H1 (cell line): ENCODE results near the gene GLI1. TPM values are rescaled to one million over a fixed set of nuclear protein-coding genes. Genes with fewer than 3 reads are reported as not detected.

Experiments used
- CTCF ChIA-PET: fragments of 300-600 bp; sonication (Branson Sonifier 250); formaldehyde crosslinking; loops from one replicate; lab custom pipeline; 2021; ENCODE audit not compliant: partially characterized antibody; lab: Charles Lee
- POLR2A ChIA-PET: fragments of 300-600 bp; sonication (Branson Sonifier 250); formaldehyde crosslinking; loops from one replicate; lab custom pipeline; 2021; ENCODE audit warnings: inconsistent platforms; ENCODE audit not compliant: partially characterized antibody; lab: Charles Lee
- DNase-seq, 2 experiments: peaks; one replicate each; pipeline versions ENCODE4 v3.0.0 to v3.0.0-alpha.2; 2010 to 2022; ENCODE audit warnings: low spot score in 2 of 2, low read depth in 1 of 2, mixed read lengths in 1 of 2
- FAIRE-seq: peaks from 2 replicates; lab custom pipeline; 2011; peaks lifted over from hg19 to GRCh38; lab: Jason Lieb, UNC
- H2AFZ ChIP-seq: 2 replicates; pipeline ENCODE4 v1.8.1; 2012; ENCODE audit warnings: low read length, inconsistent platforms
- H2AK5ac ChIP-seq: 2 replicates; pipeline ENCODE4 v1.6.1; 2013; ENCODE audit warnings: low read depth, low read length
- H2BK120ac ChIP-seq: replicated peaks from 2 replicates; pipeline ENCODE3; 2013; ENCODE audit warnings: low read depth, low read length, inconsistent platforms
- H2BK12ac ChIP-seq: 2 replicates; pipeline ENCODE4 v1.6.1; 2013; ENCODE audit warnings: low read depth, low read length
- H2BK15ac ChIP-seq: 2 replicates; pipeline ENCODE4 v1.6.1; 2013; ENCODE audit warnings: low read length
- H2BK20ac ChIP-seq: 2 replicates; pipeline ENCODE4 v1.6.1; 2013; ENCODE audit warnings: low read length
- H2BK5ac ChIP-seq: 2 replicates; pipeline ENCODE4 v1.6.1; 2013; ENCODE audit warnings: low read depth, low read length
- H3K14ac ChIP-seq: 2 replicates; pipeline ENCODE4 v1.6.1; 2013; ENCODE audit warnings: inconsistent platforms; ENCODE audit not compliant: insufficient read length
- H3K18ac ChIP-seq: 2 replicates; pipeline ENCODE4 v1.6.1; 2013; ENCODE audit warnings: low read length; ENCODE audit errors: extremely low read depth
- H3K23ac ChIP-seq: 2 replicates; pipeline ENCODE4 v1.6.1; 2013; ENCODE audit warnings: inconsistent platforms; ENCODE audit not compliant: insufficient read length
- H3K23me2 ChIP-seq: 2 replicates; pipeline ENCODE4 v1.6.1; 2013; ENCODE audit warnings: low read depth, low read length
- H3K27ac ChIP-seq: 2 replicates; pipeline ENCODE4 v1.6.1; 2011; ENCODE audit warnings: low read depth, low read length, inconsistent platforms
- H3K27me3 ChIP-seq, 4 experiments: replicated peaks in 1 of 4; 1 replicate in 1 of 4; 2 replicates in 3 of 4; pipeline versions ENCODE4 v1.6.1 to v1.8.1; 2011 to 2013; ENCODE audit warnings: low read length in 3 of 4, mild to moderate bottlenecking in 3 of 4, inconsistent platforms in 2 of 4, mixed read lengths in 2 of 4, moderate library complexity in 1 of 4; ENCODE audit not compliant: control insufficient read depth in 3 of 4, insufficient read depth in 3 of 4; ENCODE audit errors: extremely low read depth in 1 of 4
- H3K36me3 ChIP-seq, 4 experiments: 2 replicates each; pipeline versions ENCODE4 v1.6.1 to v1.8.1; 2011 to 2013; ENCODE audit warnings: mild to moderate bottlenecking in 4 of 4, low read length in 3 of 4, moderate library complexity in 2 of 4, control low read depth in 1 of 4, inconsistent platforms in 1 of 4; ENCODE audit not compliant: insufficient read depth in 4 of 4, control insufficient read depth in 2 of 4
- H3K4ac ChIP-seq: replicated peaks from 2 replicates; pipeline ENCODE3; 2013; ENCODE audit warnings: low read length, low read depth, mixed read lengths, inconsistent platforms; ENCODE audit not compliant: insufficient read length
- H3K4me1 ChIP-seq, 4 experiments: replicated peaks in 1 of 4; 1 replicate in 1 of 4; 2 replicates in 3 of 4; pipeline versions ENCODE4 v1.6.1 to v1.8.1; 2011 to 2013; ENCODE audit warnings: low read length in 3 of 4, inconsistent platforms in 2 of 4, mixed read lengths in 1 of 4; ENCODE audit not compliant: insufficient read depth in 4 of 4, control insufficient read depth in 3 of 4
- H3K4me2 ChIP-seq, 2 experiments: 2 replicates each; pipeline versions ENCODE4 v1.6.1 to v1.8.1; 2011 to 2013; ENCODE audit warnings: low read depth in 2 of 2, low read length in 2 of 2, control low read depth in 1 of 2, inconsistent platforms in 1 of 2, mild to moderate bottlenecking in 1 of 2; ENCODE audit not compliant: insufficient read depth in 1 of 2
- H3K4me3 ChIP-seq, 4 experiments: fragments of 200-600, 300-600 bp in 1 of 4; sonication (generic), shearing (Covaris generic), sonication (Bioruptor Twin) in 1 of 4; 2 replicates each; pipeline versions ENCODE4 v1.5.1 to v1.8.1; 2011 to 2016; ENCODE audit warnings: low read length in 4 of 4, low read depth in 3 of 4, control low read depth in 2 of 4, inconsistent platforms in 2 of 4, mild to moderate bottlenecking in 2 of 4, mixed read lengths in 1 of 4, moderate library complexity in 1 of 4; ENCODE audit not compliant: insufficient read depth in 2 of 4; ENCODE audit errors: extremely low read depth in 1 of 4
- H3K56ac ChIP-seq: replicated peaks from 2 replicates; pipeline ENCODE3; 2013; ENCODE audit warnings: low read depth, mild to moderate bottlenecking, mixed read lengths, low read length, inconsistent platforms; ENCODE audit not compliant: insufficient read length
- H3K79me1 ChIP-seq: 2 replicates; pipeline ENCODE4 v1.6.1; 2013; ENCODE audit warnings: low read depth, low read length, control low read depth
- H3K79me2 ChIP-seq, 2 experiments: 2 replicates each; pipeline versions ENCODE4 v1.6.1 to v1.8.1; 2012 to 2013; ENCODE audit warnings: low read length in 2 of 2, mild to moderate bottlenecking in 2 of 2, inconsistent platforms in 1 of 2; ENCODE audit not compliant: insufficient read depth in 2 of 2, control insufficient read depth in 1 of 2
- H3K9ac ChIP-seq, 4 experiments: replicated peaks in 1 of 4; 1 replicate in 1 of 4; 2 replicates in 3 of 4; pipeline versions ENCODE4 v1.6.1 to v1.8.1; 2011 to 2013; ENCODE audit warnings: low read depth in 3 of 4, low read length in 3 of 4, control low read depth in 2 of 4, mild to moderate bottlenecking in 2 of 4, moderate library complexity in 2 of 4, inconsistent platforms in 1 of 4; ENCODE audit errors: extremely low read depth in 1 of 4
- H3K9me3 ChIP-seq, 2 experiments: 2 replicates each; pipeline versions ENCODE4 v1.6.1 to v1.8.1; 2012 to 2013; ENCODE audit warnings: mild to moderate bottlenecking in 2 of 2, moderate library complexity in 2 of 2, control low read depth in 1 of 2, inconsistent platforms in 1 of 2, low read depth in 1 of 2, low read length in 1 of 2, mixed read lengths in 1 of 2; ENCODE audit not compliant: insufficient read depth in 2 of 2
- H4K20me1 ChIP-seq, 2 experiments: replicated peaks in 1 of 2; 2 replicates each; pipeline versions ENCODE3 to v1.8.1; 2011 to 2013; ENCODE audit warnings: inconsistent platforms in 2 of 2, low read length in 2 of 2, mild to moderate bottlenecking in 1 of 2; ENCODE audit not compliant: insufficient read depth in 2 of 2, control insufficient read depth in 1 of 2
- H4K5ac ChIP-seq: 2 replicates; pipeline ENCODE4 v1.6.1; 2013; ENCODE audit warnings: low read length, low read depth, mixed read lengths, inconsistent platforms; ENCODE audit not compliant: insufficient read length
- H4K8ac ChIP-seq: 2 replicates; pipeline ENCODE4 v1.8.0; 2013; ENCODE audit warnings: mild to moderate bottlenecking, moderate library complexity, low read length, inconsistent platforms; ENCODE audit not compliant: insufficient read depth; ENCODE audit errors: extremely low read depth
- H4K91ac ChIP-seq: replicated peaks from 2 replicates; pipeline ENCODE3; 2013; ENCODE audit warnings: low read length, mixed read lengths, inconsistent platforms; ENCODE audit not compliant: insufficient read length
- BACH1 ChIP-seq: IDR thresholded peaks from 2 replicates; pipeline ENCODE4 v1.6.1; 2012; ENCODE audit warnings: low read length, improper control_type of control experiment
- BCL11A ChIP-seq, 2 experiments: IDR thresholded peaks; one replicate each; pipeline ENCODE4 v1.6.1; 2011; ENCODE audit warnings: low read depth in 2 of 2, low read length in 2 of 2, mild to moderate bottlenecking in 2 of 2
- CREB1 ChIP-seq: IDR thresholded peaks from 2 replicates; pipeline ENCODE4 v1.6.1; 2012; ENCODE audit warnings: inconsistent platforms
- EP300 ChIP-seq, 2 experiments: IDR thresholded peaks; 1 replicate in 1 of 2; 2 replicates in 1 of 2; pipeline ENCODE4 v1.6.1; 2011 to 2012; ENCODE audit warnings: low read depth in 2 of 2, low read length in 2 of 2, mild to moderate bottlenecking in 2 of 2, borderline replicate concordance in 1 of 2, inconsistent platforms in 1 of 2, moderate library complexity in 1 of 2
- EZH2 ChIP-seq: fragments of 200-600 bp; sonication (generic); IDR thresholded peaks from 2 replicates; pipeline ENCODE4 v1.7.1; 2012; ENCODE audit warnings: low read depth, mild to moderate bottlenecking, moderate library complexity, low read length, inconsistent platforms; ENCODE audit not compliant: severe bottlenecking
- GABPA ChIP-seq: IDR thresholded peaks from 2 replicates; pipeline ENCODE4 v1.6.1; 2011; ENCODE audit warnings: mild to moderate bottlenecking, low read length, moderate library complexity, borderline replicate concordance; ENCODE audit not compliant: insufficient read depth
- HDAC2 ChIP-seq, 2 experiments: fragments of 300-600 bp in 1 of 2; sonication (generic) in 1 of 2; IDR thresholded peaks; 2 replicates each; pipeline ENCODE4 v1.6.1; 2011 to 2012; ENCODE audit warnings: low read depth in 2 of 2, low read length in 2 of 2, mild to moderate bottlenecking in 2 of 2, moderate library complexity in 2 of 2, borderline replicate concordance in 1 of 2, inconsistent platforms in 1 of 2
- RFX5 ChIP-seq: IDR thresholded peaks from 2 replicates; pipeline ENCODE4 v1.6.1; 2011; ENCODE audit warnings: low read depth, low read length, improper control_type of control experiment, borderline replicate concordance
- SIN3A ChIP-seq, 2 experiments: IDR thresholded peaks in 1 of 2; conservative IDR thresholded peaks in 1 of 2; 2 replicates each; pipeline ENCODE4 v1.6.1; 2011 to 2012; ENCODE audit warnings: low read length in 2 of 2, improper control_type of control experiment in 1 of 2, low read depth in 1 of 2, mild to moderate bottlenecking in 1 of 2
- SIRT6 ChIP-seq: IDR thresholded peaks from one replicate; pipeline ENCODE4 v1.7.1; 2012; ENCODE audit warnings: low read length, inconsistent platforms
- SP1 ChIP-seq: IDR thresholded peaks from 2 replicates; pipeline ENCODE4 v1.6.1; 2011; ENCODE audit warnings: low read depth, low read length
- TBP ChIP-seq: IDR thresholded peaks from 2 replicates; pipeline ENCODE4 v1.6.1; 2011; ENCODE audit warnings: low read depth, low read length, improper control_type of control experiment
- WGBS, 2 experiments: shearing (Covaris generic) in 1 of 2; methylation state at CpG; one replicate each; pipeline versions ENCODE4 v1.1.6 to v1.1.7; 2013 to 2015; ENCODE audit warnings: low lambda C conversion rate in 2 of 2, mixed read lengths in 2 of 2, inconsistent platforms in 1 of 2, low coverage in 1 of 2, missing lambda C conversion rate in 1 of 2; ENCODE audit not compliant: insufficient replicate concordance in 2 of 2, insufficient coverage in 1 of 2, insufficient read length in 1 of 2; ENCODE audit errors: extremely low coverage in 1 of 2, missing lambda C conversion rate in 1 of 2; 5-methylcytosine and 5-hydroxymethylcytosine counted together
- polyA plus RNA-seq, 7 experiments: library from polyadenylated mRNA; depleted of rRNA in 3 of 7; stranded (reverse) in 5 of 7; unstranded in 2 of 7; fragments of >200 nt in 5 of 7; fragments of 200-250 nt in 2 of 7; gene quantifications; 1 replicate in 5 of 7; 2 replicates in 1 of 7; 4 replicates in 1 of 7; pipeline versions ENCODE4 v1.2.1 to v1.2.3, GENCODE V29; 2011 to 2013; ENCODE audit warnings: missing spikeins in 2 of 7, mixed read lengths in 2 of 7
- total RNA-seq: library from RNA; stranded (reverse); fragmentation: NEBNext Ultra II Directional; extraction: Animal tissue kit (Norgen Biotek cat#: 25700); gene quantifications from 2 replicates; pipeline ENCODE4 v1.2.1, GENCODE V29; 2021

The GLI1 gene
- total and polyA plus RNA-seq, 2 of the 8 experiments (the other 6 are each of a cell fraction or from before 2014, with no cell fraction given), result 23.5 to 25.3 TPM

- CTCF ChIA-PET, result interaction anchor here (0.5 to 25.1 kb wide), 8 partner anchors 11 to 451 kb away, joined by 3 to 441 read pairs (median 4); partner anchors contain the start of genes ARHGAP9, GLI1 and INHBE
- Histone ChIP-seq H3K4me1 (no peaks in the 10 kb centered on the region), H2BK120ac (no peak overlapping the region), H3K9ac (no peak overlapping the region), H3K79me1 (no peaks in the 10 kb centered on the region), H2BK5ac (no peak overlapping the region), H3K18ac (no peak overlapping the region), H3K4me3 (no peak overlapping the region), H3K14ac (no peak overlapping the region), H3K56ac (no peak overlapping the region), H3K23ac (no peak overlapping the region), H3K27me3 (peaks cover 4 to 19% (median 14%) of the 10 kb centered on the region in 4 experiments), H2AK5ac (no peak overlapping the region), H2BK15ac (no peak overlapping the region), H3K9me3 (no peaks in the 10 kb centered on the region), H2BK12ac (no peak overlapping the region), H3K79me2 (no peaks in the 10 kb centered on the region), H4K20me1 (peaks cover 0 to 5% of the 10 kb centered on the region in 2 experiments), H4K5ac (no peak overlapping the region), H3K23me2 (no peaks in the 10 kb centered on the region), H3K4me2 (no peak overlapping the region), H2AFZ (no peak overlapping the region), H4K91ac (no peak overlapping the region), H4K8ac (no peak overlapping the region; the same call in 1 of the 2 replicates), H3K27ac (no peak overlapping the region), H3K4ac (no peak overlapping the region), H2BK20ac (no peak overlapping the region), H3K36me3 (peaks cover 0 to 11% (median 4%) of the 10 kb centered on the region in 4 experiments; a peak in 4 of 8 replicates)
- FAIRE-seq (no peak), DNase-seq (no peak)
- WGBS, 2 experiments, result 93% methylated on average over 10 of the region's 10 CpGs; no CpG with 5 or more reads in 1 of the 2 experiments
- POLR2A ChIA-PET, result no interaction called here
- TF ChIP-seq EZH2, result no peak
- no peak for TF ChIP-seq HDAC2 (IDR thresholded peaks at IDR 0.05; ENCODE audit: borderline replicate concordance in 1 of 2, low read depth in 2 of 2, low read length in 2 of 2)
- no peak for TF ChIP-seq RFX5
- TF ChIP-seq SIN3A (conservative IDR thresholded peaks at IDR 0.05 in 1 of 2, IDR thresholded peaks at IDR 0.05 in 1 of 2; ENCODE audit: low read depth in 1 of 2, low read length in 2 of 2), result no peak
- no peak for TF ChIP-seq BCL11A (IDR thresholded peaks at IDR 0.05; ENCODE audit: low read depth in 2 of 2, low read length in 2 of 2)
- TF ChIP-seq EP300 (IDR thresholded peaks at IDR 0.05; ENCODE audit: borderline replicate concordance in 1 of 2, low read depth in 2 of 2, low read length in 2 of 2), result no peak
- no peak for TF ChIP-seq TBP
- TF ChIP-seq GABPA, result no peak
- TF ChIP-seq SP1, result no peak
- TF ChIP-seq SIRT6, result no peak
- no peak for TF ChIP-seq BACH1
- no peak for TF ChIP-seq CREB1
These were observed 9.9 kb downstream of the GLI1 start for GRCh38 chr12:57469296-57470164.
